ENCODE results near the gene YLPM1.
A peak's percentile ranks its signal among the peaks of the same experiment; 100 is the strongest.
"Not testable (repeated sequence)": the region's sequence is repeated elsewhere in the genome, so short reads cannot be mapped to it uniquely, and the experiment has no call there.

YLPM1 gene

DNA sequence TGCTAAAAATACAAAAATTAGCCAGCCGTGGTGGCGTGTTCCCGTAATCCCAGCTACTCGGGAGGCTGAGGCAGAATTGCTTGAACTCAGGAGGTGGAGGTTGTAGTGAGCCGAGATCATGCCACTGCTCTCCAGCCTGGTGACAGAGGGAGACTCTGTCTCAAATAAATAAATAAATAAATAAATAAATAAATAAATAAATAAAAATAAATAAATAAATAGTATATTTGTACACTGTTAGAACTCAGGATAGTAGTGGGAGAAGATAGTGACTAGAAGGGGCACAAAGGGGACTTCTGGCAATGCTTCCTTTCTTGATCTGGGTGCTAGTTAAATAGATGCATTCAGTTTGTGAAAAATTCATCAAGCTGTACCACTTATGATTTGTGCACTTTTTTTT, 4.6 kb upstream of the YLPM1 start:
- H3K4me1 Mint-ChIP-seq; H3K4me3 Mint-ChIP-seq; H3K9me3 Mint-ChIP-seq; DNase-seq (ENCODE audit: low spot score in 2 of 2); H3K36me3 Mint-ChIP-seq (ENCODE audit: insufficient read depth); H3K27ac Mint-ChIP-seq (ENCODE audit: low read depth); H3K27me3 Mint-ChIP-seq; ATAC-seq (replicated peaks; ENCODE audit: extremely low read depth, poor library complexity, severe bottlenecking): not testable (repeated sequence)

DNA sequence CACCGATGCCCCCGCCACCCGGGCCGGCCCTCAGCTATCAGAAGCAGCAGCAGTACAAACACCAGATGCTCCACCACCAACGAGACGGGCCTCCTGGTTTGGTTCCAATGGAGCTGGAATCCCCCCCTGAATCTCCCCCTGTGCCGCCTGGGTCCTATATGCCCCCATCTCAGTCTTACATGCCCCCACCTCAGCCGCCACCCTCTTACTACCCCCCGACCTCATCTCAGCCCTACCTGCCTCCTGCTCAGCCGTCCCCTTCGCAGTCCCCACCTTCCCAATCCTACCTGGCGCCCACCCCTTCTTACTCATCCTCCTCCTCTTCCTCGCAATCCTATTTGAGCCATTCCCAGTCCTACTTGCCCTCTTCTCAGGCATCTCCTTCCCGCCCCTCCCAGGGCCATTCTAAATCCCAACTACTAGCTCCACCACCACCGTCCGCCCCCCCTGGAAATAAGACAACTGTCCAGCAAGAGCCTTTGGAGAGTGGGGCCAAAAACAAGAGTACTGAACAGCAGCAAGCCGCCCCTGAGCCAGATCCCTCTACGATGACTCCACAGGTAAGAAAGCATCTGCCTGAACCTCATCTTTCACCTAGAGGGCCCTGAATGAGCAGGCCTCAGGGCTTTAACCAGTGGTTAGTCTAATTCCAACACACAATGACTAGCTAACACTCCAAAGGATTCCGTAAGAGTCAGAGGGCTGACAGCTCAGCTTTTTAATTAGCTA, 851 bp downstream of the YLPM1 start:
- peak overlapping the region; percentile 98 for H3K27ac Mint-ChIP-seq (ENCODE audit: low read depth)
- ATAC-seq (replicated peaks; ENCODE audit: extremely low read depth, poor library complexity, severe bottlenecking) = no peak
- H3K9me3 Mint-ChIP-seq = no peaks in the 10 kb centered on the region
- H3K4me1 Mint-ChIP-seq = peaks cover 51% of the 10 kb centered on the region
- peaks cover 26% of the 10 kb centered on the region for H3K36me3 Mint-ChIP-seq (ENCODE audit: insufficient read depth)
- peak in 1 of 2 donors; percentile 10 for DNase-seq (ENCODE audit: low spot score in 2 of 2)
- no peaks in the 10 kb centered on the region for H3K27me3 Mint-ChIP-seq
- peak overlapping the region; percentile 96 for H3K4me3 Mint-ChIP-seq

DNA sequence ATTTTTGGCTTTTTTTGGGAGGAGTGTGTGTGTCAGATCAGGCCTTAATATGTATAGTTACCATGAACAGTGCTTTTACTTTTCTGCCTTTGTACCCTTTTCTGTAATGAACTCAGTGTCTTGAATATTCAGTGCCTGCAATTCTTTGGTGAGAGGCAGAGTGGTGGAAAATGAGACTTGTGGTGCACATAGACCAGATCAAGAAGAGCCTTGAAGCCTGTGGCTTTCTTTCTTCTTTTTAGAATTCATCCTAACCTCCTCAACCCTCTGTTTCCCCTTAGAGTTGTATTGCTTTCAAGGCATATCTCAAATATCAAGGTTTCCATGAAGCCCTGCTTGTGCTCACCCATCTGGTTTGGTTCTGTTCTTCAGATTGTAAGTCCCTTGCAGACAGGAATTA, 2.6 kb downstream of the YLPM1 start:
- ATAC-seq (replicated peaks; ENCODE audit: extremely low read depth, poor library complexity, severe bottlenecking) = no peak

DNA sequence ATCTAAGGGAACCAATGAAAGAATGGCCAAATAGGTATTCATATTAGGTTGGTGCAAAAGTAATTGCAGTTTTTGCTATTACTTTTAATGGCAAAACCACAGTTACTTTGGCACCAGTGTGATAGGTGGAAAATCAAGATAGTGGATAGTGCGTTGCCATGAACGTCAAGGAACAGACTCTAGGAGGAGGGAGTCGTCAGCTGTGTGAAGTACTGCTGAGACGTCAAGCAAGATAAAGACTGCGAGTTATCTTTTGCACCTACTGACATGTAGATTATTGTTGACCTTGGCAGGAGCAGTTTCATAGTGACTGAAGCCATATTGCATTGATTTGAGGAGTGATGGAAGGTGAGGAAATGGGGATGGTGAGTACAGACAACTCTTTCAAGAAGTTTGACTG, 8.3 kb downstream of the YLPM1 start:
- DNase-seq (ENCODE audit: low spot score in 2 of 2) (no peak), ATAC-seq (replicated peaks; ENCODE audit: extremely low read depth, poor library complexity, severe bottlenecking) (no peak)
- Mint-ChIP-seq H3K27me3 (no peaks in the 10 kb centered on the region), H3K9me3 (no peaks in the 10 kb centered on the region), H3K27ac (ENCODE audit: low read depth) (no peak overlapping the region), H3K36me3 (ENCODE audit: insufficient read depth) (peaks cover 16% of the 10 kb centered on the region), H3K4me1 (peaks cover 40% of the 10 kb centered on the region), H3K4me3 (no peak overlapping the region)

More for the DNA sequence above, 2.6 kb downstream of the YLPM1 start:
- Mint-ChIP-seq H3K4me1 (peaks cover 55% of the 10 kb centered on the region), H3K27ac (ENCODE audit: low read depth) (peak overlapping the region; percentile 83), H3K9me3 (no peaks in the 10 kb centered on the region), H3K27me3 (no peaks in the 10 kb centered on the region), H3K36me3 (ENCODE audit: insufficient read depth) (peaks cover 26% of the 10 kb centered on the region), H3K4me3 (peak overlapping the region; percentile 96)
- DNase-seq (ENCODE audit: low spot score in 2 of 2) = no peak

DNA sequence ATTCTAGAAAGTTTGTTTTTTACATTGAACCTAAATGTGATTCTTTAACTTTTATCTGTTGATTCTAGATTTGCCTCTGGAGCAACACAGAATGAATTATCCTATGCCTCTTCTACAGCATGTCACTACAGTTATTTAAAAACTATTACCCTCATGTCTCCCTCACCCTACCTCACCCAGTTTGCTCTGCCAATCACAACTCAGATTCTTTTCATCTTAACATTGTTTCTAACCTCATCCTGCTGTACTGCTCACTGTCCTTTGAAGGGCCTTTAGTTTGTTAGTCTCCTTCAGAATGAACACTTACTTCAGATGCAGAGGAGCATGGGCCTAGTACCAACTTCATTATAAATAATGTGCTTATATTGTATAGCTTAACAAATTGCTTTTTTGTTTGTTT, 21.5 kb downstream of the YLPM1 start:
- no peak for ATAC-seq (replicated peaks; ENCODE audit: extremely low read depth, poor library complexity, severe bottlenecking)
- DNase-seq (ENCODE audit: low spot score in 2 of 2) = no peak
- no peak overlapping the region for H3K4me3 Mint-ChIP-seq
- H3K36me3 Mint-ChIP-seq (ENCODE audit: insufficient read depth) = peaks cover 67% of the 10 kb centered on the region
- H3K4me1 Mint-ChIP-seq = peaks cover 20% of the 10 kb centered on the region
- H3K27ac Mint-ChIP-seq (ENCODE audit: low read depth) = peak overlapping the region; percentile 36
- no peaks in the 10 kb centered on the region for H3K9me3 Mint-ChIP-seq
- no peaks in the 10 kb centered on the region for H3K27me3 Mint-ChIP-seq

DNA sequence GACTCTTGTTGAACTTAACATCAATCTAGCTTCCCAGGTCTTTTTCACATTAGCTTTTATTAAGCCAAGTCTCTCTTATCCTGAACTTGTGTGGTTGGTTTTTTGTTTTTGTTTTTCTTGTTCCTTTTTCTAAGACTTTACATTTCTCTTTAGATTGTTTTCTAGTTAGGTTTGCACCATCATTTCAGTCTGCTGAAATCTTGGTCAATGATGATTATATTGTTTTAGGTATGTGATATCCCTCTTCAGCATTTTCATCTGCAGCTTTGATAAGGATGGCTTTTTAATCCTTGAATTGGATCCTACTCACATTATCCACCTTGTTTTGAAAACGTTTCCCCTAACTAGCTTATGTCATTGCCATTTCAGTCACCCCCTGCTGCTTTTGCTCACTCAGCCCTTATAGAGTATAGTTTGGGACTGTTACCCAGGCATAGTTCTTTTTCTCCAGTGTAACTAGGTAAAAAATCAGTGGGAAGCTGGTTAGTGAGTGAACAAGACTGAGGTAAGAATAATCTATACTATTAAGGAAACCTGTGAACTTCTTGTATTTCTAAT, 22.0 kb downstream of the YLPM1 start:
- no peak overlapping the region for H3K4me3 Mint-ChIP-seq
- no peaks in the 10 kb centered on the region for H3K9me3 Mint-ChIP-seq
- peaks cover 62% of the 10 kb centered on the region for H3K36me3 Mint-ChIP-seq (ENCODE audit: insufficient read depth)
- H3K27me3 Mint-ChIP-seq = no peaks in the 10 kb centered on the region
- H3K27ac Mint-ChIP-seq (ENCODE audit: low read depth) = peak overlapping the region; percentile 36
- no peak for ATAC-seq (replicated peaks; ENCODE audit: extremely low read depth, poor library complexity, severe bottlenecking)
- H3K4me1 Mint-ChIP-seq = peaks cover 20% of the 10 kb centered on the region
- no peak for DNase-seq (ENCODE audit: low spot score in 2 of 2)

DNA sequence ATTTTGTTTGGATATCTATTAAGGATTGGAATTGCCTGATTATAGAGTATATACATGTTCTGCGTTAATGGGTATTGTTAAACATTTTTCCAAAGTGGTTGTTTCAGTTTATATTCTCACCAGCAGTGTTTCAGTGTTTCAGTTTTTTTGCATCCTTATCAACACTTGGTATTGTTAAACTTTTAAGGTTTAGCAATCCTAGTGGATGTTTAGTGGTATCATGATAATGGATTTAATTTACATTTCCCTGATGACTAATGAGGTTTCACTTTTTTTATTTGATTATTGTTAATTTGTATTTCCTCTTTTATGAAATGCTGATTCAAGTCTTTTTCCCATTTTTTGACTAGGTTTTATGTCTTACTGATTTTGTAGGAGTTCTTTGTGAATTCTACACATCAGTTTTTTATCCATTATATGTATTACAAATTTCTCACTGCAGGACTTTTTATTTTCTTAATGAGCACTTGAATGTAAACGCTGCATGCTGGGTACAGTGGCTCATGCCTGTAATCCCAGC, 23.7 kb downstream of the YLPM1 start:
- no peak overlapping the region for H3K4me3 Mint-ChIP-seq
- no peak overlapping the region for H3K27ac Mint-ChIP-seq (ENCODE audit: low read depth)
- no peak for ATAC-seq (replicated peaks; ENCODE audit: extremely low read depth, poor library complexity, severe bottlenecking)
- peaks cover 20% of the 10 kb centered on the region for H3K4me1 Mint-ChIP-seq
- no peak for DNase-seq (ENCODE audit: low spot score in 2 of 2)
- no peaks in the 10 kb centered on the region for H3K9me3 Mint-ChIP-seq
- H3K27me3 Mint-ChIP-seq = no peaks in the 10 kb centered on the region
- H3K36me3 Mint-ChIP-seq (ENCODE audit: insufficient read depth) = peaks cover 51% of the 10 kb centered on the region

DNA sequence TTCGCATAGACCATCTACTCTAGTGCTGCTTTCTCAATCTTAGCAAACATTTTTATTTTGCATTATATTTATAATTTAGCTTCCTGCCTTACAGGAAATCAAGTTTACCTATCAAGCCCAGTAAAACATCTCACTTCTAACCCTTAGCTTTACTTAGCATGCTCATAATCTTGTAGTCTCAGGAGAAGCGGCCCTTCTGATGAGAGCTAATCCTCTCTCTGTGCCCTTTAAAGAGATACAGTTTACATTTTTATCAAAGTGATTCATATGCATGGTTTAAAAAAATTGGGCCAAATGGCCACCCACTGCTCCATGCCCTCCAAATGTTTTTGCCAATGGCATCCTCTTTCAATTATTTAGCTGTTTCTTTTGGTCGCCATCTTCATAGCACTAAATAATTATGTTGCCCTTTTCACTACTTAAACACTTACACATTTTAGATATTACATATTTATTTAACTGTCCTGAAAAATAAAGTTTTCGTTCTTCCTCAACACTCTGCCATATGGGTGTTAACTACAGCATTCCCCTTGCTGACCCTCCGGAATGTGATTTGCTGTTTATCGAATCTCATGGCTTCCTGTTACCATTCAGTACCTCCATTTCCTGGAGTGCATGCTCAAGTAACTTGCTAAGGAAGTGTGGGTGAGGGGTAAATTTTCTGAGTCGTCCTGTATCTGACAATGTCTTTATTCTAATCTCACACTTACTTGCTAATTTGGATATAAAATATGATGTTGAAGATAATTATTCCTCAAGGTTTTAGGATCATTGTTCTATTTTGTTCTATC, 29.3 kb downstream of the YLPM1 start:
- H3K27ac Mint-ChIP-seq (ENCODE audit: low read depth) = peak overlapping the region; percentile 86
- H3K4me3 Mint-ChIP-seq = peak overlapping the region; percentile 56
- DNase-seq (ENCODE audit: low spot score in 2 of 2) (no peak), ATAC-seq (replicated peaks; ENCODE audit: extremely low read depth, poor library complexity, severe bottlenecking) (peak; percentile 49)
- H3K4me1 Mint-ChIP-seq = peaks cover 47% of the 10 kb centered on the region
- no peaks in the 10 kb centered on the region for H3K9me3 Mint-ChIP-seq
- peaks cover 12% of the 10 kb centered on the region for H3K36me3 Mint-ChIP-seq (ENCODE audit: insufficient read depth)
- H3K27me3 Mint-ChIP-seq = no peaks in the 10 kb centered on the region

DNA sequence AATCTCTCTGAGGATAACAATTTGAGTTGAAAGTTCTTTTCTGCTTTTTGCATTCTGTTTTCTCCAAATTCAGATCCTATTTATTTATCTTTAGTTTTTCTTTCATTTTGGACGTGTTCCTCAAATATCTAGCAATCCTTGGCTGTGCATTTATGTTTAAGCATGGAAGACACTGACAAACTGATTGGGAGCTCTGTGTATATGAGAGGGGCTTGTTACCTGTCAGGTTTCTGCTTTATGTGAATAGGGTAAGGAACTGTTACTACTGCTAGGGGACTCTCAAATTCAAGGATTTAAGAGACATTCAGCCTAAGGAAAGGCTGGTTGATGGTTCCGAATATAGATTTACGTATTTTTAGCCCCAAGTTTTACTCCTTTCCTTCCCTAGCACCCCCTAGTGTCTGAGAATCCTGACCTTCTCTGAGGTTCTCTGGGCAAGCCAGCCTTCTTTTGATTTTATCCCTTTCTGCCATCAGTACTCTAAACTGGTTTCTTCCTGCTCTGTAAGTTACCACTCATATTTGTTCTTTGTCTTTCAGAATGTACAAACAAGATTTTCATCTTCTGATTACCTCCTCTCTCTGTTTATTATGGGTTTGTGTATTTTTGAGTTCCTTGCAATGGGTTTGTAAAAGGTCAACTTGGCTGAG, 30.5 kb downstream of the YLPM1 start:
- DNase-seq (ENCODE audit: low spot score in 2 of 2) (no peak), ATAC-seq (replicated peaks; ENCODE audit: extremely low read depth, poor library complexity, severe bottlenecking) (no peak)
- H3K4me1 Mint-ChIP-seq = peaks cover 54% of the 10 kb centered on the region
- H3K36me3 Mint-ChIP-seq (ENCODE audit: insufficient read depth) = peaks cover 8% of the 10 kb centered on the region
- no peaks in the 10 kb centered on the region for H3K9me3 Mint-ChIP-seq
- H3K27me3 Mint-ChIP-seq = no peaks in the 10 kb centered on the region
- peak overlapping the region; percentile 86 for H3K27ac Mint-ChIP-seq (ENCODE audit: low read depth)
- H3K4me3 Mint-ChIP-seq = peak overlapping the region; percentile 56

DNA sequence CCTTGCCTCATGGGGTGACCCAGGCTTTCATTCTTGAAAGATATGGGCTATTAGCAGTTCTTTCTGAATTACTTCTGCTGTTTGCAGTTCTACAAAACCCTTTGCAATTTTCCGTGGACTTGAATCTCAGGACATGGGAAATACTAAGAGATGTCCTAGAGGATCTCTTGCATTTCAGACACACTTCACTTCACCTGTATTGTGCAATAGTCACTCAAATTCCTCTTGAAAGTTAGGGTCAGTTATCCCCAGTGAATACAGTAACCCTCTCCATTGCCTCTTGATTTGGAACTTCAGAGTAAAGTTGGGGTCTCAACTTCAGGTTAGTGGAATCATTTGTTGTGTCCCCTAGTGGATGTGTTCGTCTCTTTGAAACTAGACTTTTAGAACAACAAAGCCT, 31.8 kb downstream of the YLPM1 start:
- H3K4me3 Mint-ChIP-seq = no peak overlapping the region
- peaks cover 10% of the 10 kb centered on the region for H3K36me3 Mint-ChIP-seq (ENCODE audit: insufficient read depth)
- H3K9me3 Mint-ChIP-seq = no peaks in the 10 kb centered on the region
- DNase-seq (ENCODE audit: low spot score in 2 of 2) (no peak), ATAC-seq (replicated peaks; ENCODE audit: extremely low read depth, poor library complexity, severe bottlenecking) (no peak)
- H3K27ac Mint-ChIP-seq (ENCODE audit: low read depth) = no peak overlapping the region
- H3K27me3 Mint-ChIP-seq = no peaks in the 10 kb centered on the region
- peaks cover 60% of the 10 kb centered on the region for H3K4me1 Mint-ChIP-seq

DNA sequence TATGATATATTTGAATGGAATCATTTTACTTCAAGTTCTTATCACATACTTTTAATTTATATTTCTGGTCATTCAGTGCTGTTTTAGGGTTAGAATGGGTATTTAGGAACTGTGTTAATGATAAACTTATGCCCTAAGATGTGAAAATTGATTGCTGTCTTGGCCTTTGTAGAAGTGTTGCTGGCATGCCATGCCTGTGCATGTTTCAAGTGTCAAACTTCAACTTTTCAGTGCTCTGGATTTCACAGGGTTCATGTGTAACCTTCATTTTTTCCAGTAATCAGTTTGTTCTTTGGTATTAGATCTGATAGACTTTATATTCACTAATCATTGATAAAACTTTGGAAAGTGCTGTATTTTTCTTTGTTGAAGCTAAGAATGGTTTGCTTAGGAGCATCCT, 36.6 kb downstream of the YLPM1 start:
- peaks cover 23% of the 10 kb centered on the region for H3K36me3 Mint-ChIP-seq (ENCODE audit: insufficient read depth)
- H3K27ac Mint-ChIP-seq (ENCODE audit: low read depth) = peak overlapping the region; percentile 20
- ATAC-seq (replicated peaks; ENCODE audit: extremely low read depth, poor library complexity, severe bottlenecking) (no peak), DNase-seq (ENCODE audit: low spot score in 2 of 2) (no peak)
- peaks cover 29% of the 10 kb centered on the region for H3K4me1 Mint-ChIP-seq
- H3K4me3 Mint-ChIP-seq = no peak overlapping the region
- H3K9me3 Mint-ChIP-seq = no peaks in the 10 kb centered on the region
- H3K27me3 Mint-ChIP-seq = no peaks in the 10 kb centered on the region

DNA sequence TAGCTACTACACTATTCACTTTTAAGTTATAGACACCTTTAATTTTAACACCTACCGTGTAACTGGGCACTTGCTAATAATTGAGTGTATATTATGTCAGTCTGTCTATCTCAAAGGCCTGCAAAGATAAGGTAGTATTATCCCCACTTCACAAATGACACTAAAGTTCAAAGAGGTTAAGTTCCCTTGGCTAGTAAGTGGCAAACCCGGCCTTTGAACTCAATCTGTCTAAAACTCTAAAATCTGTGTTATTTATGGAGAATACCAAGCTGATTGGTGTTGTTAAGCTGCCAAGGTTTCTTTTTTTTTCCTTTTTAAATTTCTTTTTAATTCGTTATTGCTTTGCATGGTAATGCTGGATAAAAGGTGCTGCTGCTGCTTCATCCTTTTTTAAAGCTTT, 37.7 kb downstream of the YLPM1 start:
- Mint-ChIP-seq H3K4me1 (peaks cover 24% of the 10 kb centered on the region), H3K27me3 (no peaks in the 10 kb centered on the region), H3K27ac (ENCODE audit: low read depth) (no peak overlapping the region), H3K4me3 (no peak overlapping the region), H3K9me3 (no peaks in the 10 kb centered on the region), H3K36me3 (ENCODE audit: insufficient read depth) (peaks cover 26% of the 10 kb centered on the region)
- no peak for ATAC-seq (replicated peaks; ENCODE audit: extremely low read depth, poor library complexity, severe bottlenecking)
- DNase-seq (ENCODE audit: low spot score in 2 of 2) = no peak
